ENCODE measurements around the gene TAC3.
"Not testable (repeated sequence)": the region's sequence is repeated elsewhere in the genome, so short reads cannot be mapped to it uniquely, and the experiment has no call there.

TAC3 gene

DNA sequence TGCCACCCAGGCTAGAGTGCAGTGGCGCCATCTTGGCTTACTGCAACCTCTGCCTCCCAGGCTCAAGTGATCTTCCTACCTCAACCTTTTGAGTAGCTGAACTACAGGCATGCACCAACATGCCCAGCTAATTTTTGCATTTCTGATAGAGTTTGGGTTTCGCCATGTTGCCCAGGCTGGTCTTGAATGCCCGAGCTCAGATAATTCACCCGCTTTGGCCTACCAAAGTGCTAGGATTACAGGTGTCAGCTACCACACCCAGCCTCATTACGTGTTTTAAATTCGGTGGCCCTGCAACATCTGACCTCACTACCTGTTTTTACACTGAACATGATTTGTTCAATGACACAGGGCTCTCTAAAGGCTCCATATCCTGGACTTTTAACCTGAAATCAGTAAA, 36.1 kb downstream of the TAC3 start:
- no peak for DNase-seq

DNA sequence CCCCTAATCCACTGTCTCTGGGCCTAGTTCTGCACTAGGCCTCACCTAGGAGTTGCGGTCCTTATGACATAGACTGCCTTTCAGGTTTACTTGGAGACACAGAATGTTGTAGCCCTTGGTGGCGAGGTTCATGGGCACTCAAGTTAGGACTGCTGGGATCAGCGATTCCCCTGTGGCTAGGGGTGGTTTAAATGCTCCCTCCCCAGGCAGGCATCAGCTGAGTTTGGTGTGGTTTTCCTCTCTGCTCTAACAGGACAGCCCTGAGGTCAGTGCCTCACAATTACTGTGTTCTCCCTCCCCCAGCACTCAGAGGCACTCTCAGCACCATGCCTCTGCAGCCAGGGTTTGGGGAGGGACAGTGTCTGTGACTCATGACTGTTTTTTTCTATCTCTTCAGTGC, 36.7 kb downstream of the TAC3 start:
- DNase-seq: no peak

DNA sequence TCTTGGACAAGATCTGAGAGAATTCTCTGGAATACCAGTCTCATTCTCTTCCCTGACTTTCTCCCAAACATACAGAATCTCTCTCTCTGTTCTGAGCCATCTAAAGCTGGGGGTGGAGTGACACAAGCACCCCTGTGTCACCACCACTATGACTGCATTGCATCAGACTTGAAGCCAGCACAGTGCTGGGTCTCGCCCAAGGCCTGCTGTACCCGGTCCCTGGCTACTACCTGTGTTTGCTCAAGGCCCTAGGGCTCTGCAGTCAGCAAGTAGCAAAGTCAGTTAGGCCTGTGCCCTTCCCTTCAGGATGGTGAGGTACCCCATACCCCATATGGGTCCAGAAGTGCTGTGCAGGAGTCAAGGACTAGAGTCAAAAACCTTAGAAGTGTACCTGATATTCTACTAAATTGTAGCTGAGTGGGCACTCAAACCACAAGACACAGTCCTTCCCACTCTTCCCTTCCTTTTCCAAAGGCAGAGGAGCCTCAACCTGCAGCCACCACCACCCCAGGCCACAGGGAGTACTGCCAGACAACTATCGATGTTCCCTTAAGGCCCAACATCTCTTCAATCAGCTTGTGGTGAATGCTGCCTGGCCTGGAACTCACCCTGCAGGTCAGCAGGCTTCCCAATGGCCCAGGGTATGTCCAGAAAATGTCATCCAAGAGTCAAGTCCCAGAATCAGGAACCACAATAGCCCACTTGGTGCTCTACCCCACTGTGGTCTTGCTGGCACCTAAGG, 37.8 kb downstream of the TAC3 start:
- no peak for DNase-seq

DNA sequence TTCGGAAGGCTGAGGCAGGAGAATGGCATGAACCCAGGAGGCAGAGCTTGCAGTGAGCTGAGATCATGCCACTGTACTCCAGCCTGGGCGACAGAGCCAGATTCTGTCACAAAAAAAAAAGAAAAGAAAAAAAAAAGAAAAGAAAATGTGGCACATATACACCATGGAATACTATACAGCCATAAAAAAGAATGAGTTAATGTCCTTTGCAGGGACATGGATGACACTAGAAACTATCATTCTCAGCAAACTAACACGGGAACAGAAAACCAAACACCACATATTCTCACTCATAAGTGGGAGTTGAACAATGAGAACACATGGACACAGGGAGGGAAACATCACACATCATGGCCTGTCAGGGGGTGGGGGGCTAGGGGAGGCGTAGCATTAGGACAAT, 39.0 kb downstream of the TAC3 start:
- not testable (repeated sequence) for DNase-seq

DNA sequence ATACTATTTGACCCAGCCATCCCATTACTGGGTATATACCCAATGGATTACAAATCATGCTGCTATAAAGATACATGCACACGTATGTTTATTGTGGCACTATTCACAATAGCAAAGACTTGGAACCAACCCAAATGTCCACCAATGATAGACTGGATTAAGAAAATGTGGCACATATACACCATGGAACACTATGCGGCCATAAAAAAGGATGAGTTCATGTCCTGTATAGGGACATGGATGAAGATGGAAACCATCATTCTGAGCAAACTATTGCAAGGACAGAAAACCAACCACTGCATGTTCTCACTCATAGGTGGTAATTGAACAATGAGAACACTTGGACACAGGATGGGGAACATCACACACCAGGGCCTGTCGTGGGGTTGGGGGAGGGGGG, 42.1 kb downstream of the TAC3 start:
- not testable (repeated sequence) for DNase-seq

DNA sequence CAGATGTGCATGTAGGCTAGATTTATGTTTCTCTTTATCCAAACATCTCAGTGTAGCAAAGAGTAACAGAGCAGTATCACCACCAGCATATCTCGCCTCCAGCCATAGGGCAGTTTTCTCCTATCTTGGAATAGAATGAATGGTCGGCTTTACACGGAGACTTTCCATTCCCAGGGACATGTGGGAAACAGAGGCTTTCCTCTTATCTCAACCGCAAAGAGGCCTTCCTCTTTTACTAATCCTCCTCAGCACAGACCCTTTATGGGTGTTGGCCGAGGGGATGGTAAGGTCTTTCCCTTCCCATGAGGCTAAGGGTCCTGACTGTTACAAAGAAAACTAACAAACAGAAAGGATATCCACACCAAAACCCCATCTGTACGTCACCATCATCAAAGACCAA, 47.4 kb downstream of the TAC3 start:
- DNase-seq: not testable (repeated sequence)

DNA sequence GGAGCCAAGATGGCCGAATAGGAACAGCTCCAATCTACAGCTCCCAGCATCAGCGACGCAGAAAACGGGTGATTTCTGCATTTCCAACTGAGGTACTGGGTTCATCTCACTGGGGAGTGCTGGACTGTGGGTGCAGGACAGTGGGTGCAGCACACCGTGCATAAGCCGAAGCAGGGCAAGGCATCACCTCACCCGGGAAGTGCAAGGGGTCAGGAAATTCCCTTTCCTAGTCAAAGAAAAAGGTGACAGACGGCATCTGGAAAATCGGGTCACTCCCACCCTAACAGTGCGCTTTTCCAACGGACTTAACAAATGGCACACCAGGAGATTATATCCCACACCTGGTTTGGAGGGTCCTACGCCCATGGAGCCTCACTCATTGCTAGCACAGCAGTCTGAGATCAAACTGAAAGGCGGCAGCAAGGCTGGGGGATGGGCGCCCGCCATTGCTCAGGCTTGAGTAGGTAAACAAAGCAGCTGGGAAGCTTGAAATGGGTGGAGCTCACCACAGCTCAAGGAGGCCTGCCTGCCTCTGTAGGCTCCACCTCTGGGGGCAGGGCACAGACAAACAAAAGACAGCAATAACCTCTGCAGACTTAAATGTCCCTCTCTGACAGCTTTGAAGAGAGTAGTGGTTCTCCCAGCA, 50.2 kb downstream of the TAC3 start:
- not testable (repeated sequence) for DNase-seq

DNA sequence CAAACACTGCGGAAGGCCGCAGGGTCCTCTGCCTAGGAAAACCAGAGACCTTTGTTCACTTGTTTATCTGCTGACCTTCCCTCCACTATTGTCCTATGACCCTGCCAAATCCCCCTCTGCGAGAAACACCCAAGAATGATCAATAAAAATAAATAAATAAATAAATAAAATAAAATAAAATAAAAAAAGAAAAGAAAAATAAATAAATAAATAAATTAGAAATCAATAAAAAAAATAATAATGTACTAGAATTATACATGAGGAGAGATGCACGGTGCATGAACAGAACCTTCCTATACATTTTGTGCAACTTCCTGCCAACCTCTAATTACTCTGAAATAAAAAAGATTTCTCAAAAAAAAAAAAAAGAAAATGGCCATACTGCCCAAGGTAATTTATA, 51.2 kb downstream of the TAC3 start:
- DNase-seq: not testable (repeated sequence)

DNA sequence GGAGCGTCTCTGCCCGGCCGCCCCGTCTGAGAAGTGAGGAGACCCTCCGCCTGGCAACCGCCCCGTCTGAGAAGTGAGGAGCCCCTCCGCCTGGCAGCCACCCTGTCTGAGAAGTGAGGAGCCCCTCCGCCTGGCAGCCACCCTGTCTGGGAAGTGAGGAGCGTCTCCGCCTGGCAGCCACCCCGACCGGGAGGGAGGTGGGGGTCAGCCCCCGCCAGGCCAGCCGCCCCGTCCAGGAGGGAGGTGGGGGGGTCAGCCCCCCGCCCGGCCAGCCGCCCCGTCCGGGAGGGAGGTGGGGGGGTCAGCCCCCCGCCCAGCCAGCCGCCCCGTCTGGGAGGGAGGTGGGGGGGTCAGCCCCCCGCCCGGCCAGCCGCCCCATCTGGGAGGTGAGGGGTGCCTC, 52.8 kb downstream of the TAC3 start:
- DNase-seq: not testable (repeated sequence)

DNA sequence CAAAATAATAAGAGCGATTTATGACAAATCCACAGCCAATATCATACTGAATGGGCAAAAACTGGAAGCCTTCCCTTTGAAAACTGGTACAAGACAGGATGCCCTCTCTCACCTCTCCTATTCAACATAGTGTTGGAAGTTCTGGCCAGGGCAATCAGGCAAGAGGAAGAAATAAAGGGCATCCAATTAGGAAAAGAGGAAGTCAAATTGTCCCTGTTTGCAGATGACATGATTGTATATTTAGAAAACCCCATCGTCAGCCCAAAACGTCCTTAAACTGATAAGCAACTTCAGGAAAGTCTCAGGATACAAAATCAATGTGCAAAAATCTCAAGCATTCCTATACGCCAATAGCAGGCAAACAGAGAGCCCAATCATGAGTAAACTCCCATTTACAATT, 54.1 kb downstream of the TAC3 start:
- not testable (repeated sequence) for DNase-seq
